HG02870 (cell line): ENCODE measurements around the gene TSPEAR.
"Not testable (repeated sequence)": the region's sequence is repeated elsewhere in the genome, so short reads cannot be mapped to it uniquely, and the experiment has no call there.

Experiments used
- ATAC-seq: cut with Tn5 transposase; IDR thresholded peaks from one replicate; pipeline ENCODE4 v1.9.1; 2021; ENCODE audit warnings: mild to moderate bottlenecking, moderate library complexity; ENCODE audit not compliant: unreplicated experiment

Gene TSPEAR

GRCh38 chr21:44656868-44657267 lies 54.5 kb downstream of the TSPEAR start:
- ATAC-seq = no peak

- ATAC-seq = no peak
Measured at GRCh38 chr21:44654576-44655175, 56.7 kb downstream of the TSPEAR start, which contains the start of gene KRTAP12-4. Gene KRTAP12-4, minus strand, starts transcription at chr21:44654659. Its CDS starts 45 bp downstream, at chr21:44654614.

- ATAC-seq = no peak
Measured at GRCh38 chr21:44653656-44654575, 57.5 kb downstream of the TSPEAR start.

DNA sequence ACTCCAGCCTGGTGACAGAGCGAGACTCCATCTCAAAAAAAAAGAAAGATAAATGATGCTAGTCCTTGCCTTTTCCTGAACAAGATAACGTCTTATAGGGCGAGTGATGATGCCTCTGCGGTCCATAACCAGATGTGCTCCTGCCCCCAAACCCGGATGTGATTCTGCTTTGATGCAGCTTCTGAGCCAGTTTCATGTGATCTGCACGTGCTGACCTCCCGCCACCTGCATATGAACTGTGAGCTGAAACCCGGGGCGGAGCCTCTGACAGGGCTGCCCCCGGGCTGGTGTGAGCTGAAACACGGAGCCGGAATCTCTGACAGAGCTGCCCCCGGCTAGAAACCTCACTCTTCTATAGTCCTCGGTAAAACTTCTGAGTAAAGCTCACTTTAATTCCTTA lies 58.2 kb downstream of the TSPEAR start:
- ATAC-seq = no peak

GRCh38 chr21:44650973-44651675 lies 60.2 kb downstream of the TSPEAR start:
- no peak for ATAC-seq

- ATAC-seq = no peak
Measured at GRCh38 chr21:44650265-44650972, 61.0 kb downstream of the TSPEAR start.

GRCh38 chr21:44649521-44650100 lies 61.8 kb downstream of the TSPEAR start:
- no peak for ATAC-seq

DNA sequence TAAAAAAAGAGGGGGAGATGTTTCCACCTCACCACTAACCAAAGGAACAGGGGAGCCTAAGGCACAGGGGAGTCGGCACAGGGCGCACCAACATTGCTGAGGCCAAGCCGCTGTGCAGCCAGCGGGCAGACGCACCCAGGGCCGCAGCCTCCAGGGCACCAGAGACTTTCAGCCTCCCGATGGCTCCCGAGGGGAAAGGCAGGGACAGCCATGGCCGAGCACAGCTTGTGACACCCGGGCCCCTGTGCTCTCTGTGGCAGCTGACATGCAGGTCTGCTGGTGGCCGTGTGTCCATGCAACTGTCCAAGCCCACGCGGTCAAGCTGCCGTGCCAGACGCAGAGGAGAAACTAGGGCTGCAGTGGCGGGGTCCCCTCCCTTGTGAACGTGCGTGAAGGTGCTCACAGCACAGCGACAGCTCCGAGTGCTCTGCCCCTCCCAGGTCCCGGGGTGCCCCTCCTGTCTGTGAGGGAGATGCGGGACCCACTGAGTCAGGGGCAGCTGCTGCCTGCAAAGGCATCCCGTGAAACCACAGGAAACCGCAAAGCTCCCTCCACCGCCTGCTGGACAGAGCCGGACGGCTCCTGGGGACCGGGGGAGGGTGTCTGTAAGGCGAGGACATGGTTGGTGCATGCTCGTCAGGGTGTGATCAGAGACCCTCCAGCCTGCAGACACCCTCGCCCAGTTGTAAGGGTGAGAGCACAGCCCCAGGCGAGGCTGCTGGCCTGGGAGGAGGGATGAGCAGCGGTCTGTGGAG lies 62.6 kb downstream of the TSPEAR start:
- no peak for ATAC-seq

DNA sequence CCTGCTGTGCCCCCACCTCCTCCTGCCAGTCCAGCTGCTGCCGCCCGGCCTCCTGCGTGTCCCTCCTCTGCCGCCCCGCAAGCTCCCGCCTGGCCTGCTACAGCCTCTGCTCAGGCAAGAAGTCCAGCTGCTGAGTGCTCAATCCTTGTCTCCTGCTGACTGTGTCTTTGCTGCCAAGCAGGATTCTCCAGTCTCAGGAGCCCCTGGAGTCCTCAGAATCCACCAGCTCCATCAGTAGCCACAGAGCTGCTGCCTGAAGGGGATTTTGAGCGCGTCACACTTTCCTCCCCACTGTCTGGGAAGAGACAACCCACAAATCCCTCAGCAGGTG lies 64.2 kb downstream of the TSPEAR start:
- ATAC-seq = no peak

DNA sequence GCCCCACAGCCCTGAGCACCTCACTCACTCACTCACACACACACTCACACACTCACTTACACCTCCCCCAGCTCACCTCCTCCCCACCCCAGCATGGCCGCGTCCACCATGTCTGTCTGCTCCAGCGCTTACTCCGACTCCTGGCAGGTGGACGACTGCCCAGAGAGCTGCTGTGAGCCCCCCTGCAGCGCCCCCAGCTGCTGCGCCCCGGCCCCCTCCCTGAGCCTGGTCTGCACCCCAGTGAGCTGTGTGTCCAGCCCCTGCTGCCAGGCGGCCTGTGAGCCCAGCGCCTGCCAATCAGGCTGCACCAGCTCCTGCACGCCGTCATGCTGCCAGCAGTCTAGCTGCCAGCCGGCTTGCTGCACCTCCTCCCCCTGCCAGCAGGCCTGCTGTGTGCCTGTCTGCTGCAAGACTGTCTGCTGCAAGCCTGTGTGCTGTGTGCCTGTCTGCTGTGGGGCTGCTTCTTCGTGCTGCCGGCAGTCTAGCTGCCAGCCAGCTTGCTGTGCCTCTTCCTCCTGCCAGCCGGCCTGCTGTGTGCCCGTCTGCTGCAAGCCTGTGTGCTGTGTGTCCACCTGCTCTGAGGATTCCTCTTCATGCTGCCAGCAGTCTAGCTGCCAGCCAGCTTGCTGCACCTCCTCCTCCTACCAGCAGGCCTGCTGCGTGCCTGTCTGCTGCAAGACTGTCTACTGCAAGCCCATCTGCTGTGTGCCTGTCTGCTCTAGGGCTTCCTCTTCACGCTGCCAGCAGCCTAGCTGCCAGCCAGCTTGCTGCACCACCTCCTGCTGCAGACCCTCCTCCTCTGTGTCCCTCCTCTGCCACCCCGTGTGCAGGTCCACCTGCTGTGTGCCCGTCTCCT lies 64.8 kb downstream of the TSPEAR start, which contains the start of gene KRTAP10-11:
Gene KRTAP10-11 (plus strand): TSS at position 49 of the 856 bp plus-strand sequence. CDS start 45 bp downstream, at position 94.
- not testable (repeated sequence) for ATAC-seq

- ATAC-seq = no peak
Measured at GRCh38 chr21:44644878-44645277, 66.5 kb downstream of the TSPEAR start.

DNA sequence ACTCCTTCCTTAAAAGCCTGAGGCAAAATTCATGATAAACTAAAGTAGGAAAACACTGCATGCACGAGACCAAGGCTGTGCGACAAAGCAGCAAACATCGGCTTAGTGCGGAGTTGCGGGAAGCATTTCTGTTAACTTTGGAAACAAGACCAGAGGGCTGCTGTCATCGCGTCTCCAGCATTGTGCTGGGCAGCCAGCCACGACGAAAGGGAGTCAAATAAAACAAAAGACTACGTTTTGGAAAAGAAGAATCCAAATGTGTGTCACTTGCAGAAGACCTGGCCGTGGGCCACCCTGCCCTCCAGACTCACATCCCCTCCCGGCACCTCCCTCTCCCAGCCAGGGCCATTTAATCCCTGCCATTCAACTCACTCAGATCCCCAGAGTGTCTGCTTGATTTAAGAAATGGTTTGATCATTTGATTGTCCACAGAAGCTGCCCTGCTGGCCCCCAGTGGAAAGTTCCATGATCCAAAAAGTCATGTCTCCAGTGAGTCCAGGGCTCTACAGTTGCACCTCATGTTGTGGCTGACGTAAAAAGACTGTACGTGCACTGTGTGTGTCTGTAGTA lies 67.5 kb downstream of the TSPEAR start:
- ATAC-seq = no peak

DNA sequence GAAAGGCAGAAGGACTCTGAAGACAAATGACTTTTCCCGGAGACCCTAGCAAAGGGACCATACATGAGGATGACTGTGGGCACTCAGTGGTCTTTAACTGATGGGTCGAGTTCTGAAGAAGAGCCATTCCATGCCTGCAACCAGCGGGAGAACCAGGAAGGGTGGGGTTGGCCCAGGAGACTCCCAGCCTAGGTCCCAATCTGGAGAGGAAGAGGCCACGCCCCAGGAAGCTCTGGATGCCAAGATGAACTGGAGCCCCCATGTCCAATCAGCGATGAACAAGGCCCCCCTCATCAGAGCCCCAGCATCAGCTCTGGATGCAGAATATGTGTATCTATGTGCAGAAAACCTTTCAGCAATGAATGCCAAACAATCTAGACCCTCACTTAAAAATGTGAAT lies 70.6 kb downstream of the TSPEAR start:
- no peak for ATAC-seq

DNA sequence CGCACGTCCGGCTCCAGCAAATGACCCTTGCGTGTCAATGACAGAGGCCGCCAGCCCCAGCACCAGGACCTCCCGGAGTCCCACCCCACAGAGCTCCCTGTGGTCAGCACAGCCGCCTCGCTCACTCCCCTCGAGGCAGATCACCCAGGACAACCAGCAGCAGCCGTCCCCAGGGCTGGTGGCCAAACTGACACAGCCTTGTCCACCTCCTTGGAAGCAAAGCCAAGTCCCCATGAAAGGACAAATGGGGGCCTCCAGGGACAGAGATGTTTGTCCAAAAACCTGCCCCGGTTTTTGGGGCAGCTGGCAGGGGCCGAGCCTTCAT lies 72.1 kb downstream of the TSPEAR start:
- no peak for ATAC-seq

GRCh38 chr21:44638506-44639330 lies 72.7 kb downstream of the TSPEAR start:
- ATAC-seq = not testable (repeated sequence)

DNA sequence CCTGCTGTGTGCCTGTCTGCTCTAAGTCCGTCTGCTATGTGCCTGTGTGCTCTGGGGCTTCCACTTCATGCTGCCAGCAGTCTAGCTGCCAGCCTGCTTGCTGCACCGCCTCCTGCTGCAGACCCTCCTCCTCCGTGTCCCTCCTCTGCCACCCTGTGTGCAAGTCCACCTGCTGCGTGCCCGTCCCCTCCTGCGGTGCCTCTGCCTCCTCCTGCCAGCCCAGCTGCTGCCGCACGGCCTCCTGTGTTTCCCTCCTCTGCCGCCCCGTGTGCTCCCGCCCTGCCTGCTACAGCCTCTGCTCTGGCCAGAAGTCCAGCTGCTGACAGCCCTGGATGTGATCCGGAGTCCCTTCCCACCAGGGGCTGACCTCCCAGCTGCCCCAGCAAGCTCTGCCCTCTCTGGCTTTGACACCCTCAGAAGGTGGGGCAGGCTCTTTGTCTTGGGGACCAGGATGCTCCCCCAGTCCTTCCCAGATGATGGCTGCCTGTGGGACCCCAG lies 73.5 kb downstream of the TSPEAR start:
- not testable (repeated sequence) for ATAC-seq

DNA sequence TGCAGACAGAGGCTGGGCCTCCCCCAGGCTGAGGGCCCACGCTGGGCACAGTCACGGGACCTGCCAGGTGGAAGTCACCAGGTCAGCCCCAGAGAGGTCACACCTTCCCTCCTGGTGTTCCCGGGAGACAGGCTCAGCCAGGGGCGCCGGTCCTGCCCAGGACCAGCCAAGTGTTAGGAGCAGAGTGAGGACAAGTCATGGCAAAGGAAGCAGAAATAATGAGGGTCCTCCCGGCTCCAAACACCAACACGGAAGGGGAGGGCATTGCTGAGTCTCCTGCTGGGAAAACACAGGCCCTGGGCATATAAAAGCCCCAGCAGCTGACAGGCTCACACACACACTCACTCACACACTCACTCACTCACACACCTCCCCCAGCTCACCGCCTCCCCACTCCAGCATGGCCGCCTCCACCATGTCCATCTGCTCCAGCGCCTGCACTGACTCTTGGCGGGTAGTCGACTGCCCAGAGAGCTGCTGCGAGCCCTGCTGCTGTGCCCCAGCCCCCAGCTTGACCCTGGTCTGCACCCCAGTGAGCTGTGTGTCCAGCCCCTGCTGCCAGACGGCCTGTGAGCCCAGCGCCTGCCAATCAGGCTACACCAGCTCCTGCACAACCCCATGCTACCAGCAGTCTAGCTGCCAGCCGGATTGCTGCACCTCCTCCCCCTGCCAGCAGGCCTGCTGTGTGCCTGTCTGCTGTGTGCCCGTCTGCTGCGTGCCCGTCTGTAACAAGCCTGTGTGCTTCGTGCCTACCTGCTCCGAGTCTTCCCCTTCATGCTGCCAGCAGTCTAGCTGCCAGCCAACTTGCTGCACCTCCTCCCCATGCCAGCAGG lies 74.1 kb downstream of the TSPEAR start, which contains the start of gene KRTAP10-10:
Gene KRTAP10-10 (plus strand): TSS at position 339 of the 833 bp plus-strand sequence. CDS start 62 bp downstream, at position 401.
- no peak for ATAC-seq
